H1 (cell line): Measurements from ENCODE around the gene TEKTIP1. TPM values are rescaled to one million over a fixed set of nuclear protein-coding genes. Genes with fewer than 3 reads are reported as not detected.

Experiments used
- CTCF ChIA-PET: fragments of 300-600 bp; sonication (Branson Sonifier 250); formaldehyde crosslinking; loops from one replicate; lab custom pipeline; 2021; ENCODE audit not compliant: partially characterized antibody; lab: Charles Lee
- POLR2A ChIA-PET: fragments of 300-600 bp; sonication (Branson Sonifier 250); formaldehyde crosslinking; loops from one replicate; lab custom pipeline; 2021; ENCODE audit warnings: inconsistent platforms; ENCODE audit not compliant: partially characterized antibody; lab: Charles Lee
- DNase-seq, 2 experiments: peaks; one replicate each; pipeline versions ENCODE4 v3.0.0 to v3.0.0-alpha.2; 2010 to 2022; ENCODE audit warnings: low spot score in 2 of 2, low read depth in 1 of 2, mixed read lengths in 1 of 2
- FAIRE-seq: peaks from 2 replicates; lab custom pipeline; 2011; peaks lifted over from hg19 to GRCh38; lab: Jason Lieb, UNC
- H2AFZ ChIP-seq: 2 replicates; pipeline ENCODE4 v1.8.1; 2012; ENCODE audit warnings: low read length, inconsistent platforms
- H2AK5ac ChIP-seq: 2 replicates; pipeline ENCODE4 v1.6.1; 2013; ENCODE audit warnings: low read depth, low read length
- H2BK120ac ChIP-seq: replicated peaks from 2 replicates; pipeline ENCODE3; 2013; ENCODE audit warnings: low read depth, low read length, inconsistent platforms
- H2BK12ac ChIP-seq: 2 replicates; pipeline ENCODE4 v1.6.1; 2013; ENCODE audit warnings: low read depth, low read length
- H2BK15ac ChIP-seq: 2 replicates; pipeline ENCODE4 v1.6.1; 2013; ENCODE audit warnings: low read length
- H2BK20ac ChIP-seq: 2 replicates; pipeline ENCODE4 v1.6.1; 2013; ENCODE audit warnings: low read length
- H2BK5ac ChIP-seq: 2 replicates; pipeline ENCODE4 v1.6.1; 2013; ENCODE audit warnings: low read depth, low read length
- H3K14ac ChIP-seq: 2 replicates; pipeline ENCODE4 v1.6.1; 2013; ENCODE audit warnings: inconsistent platforms; ENCODE audit not compliant: insufficient read length
- H3K18ac ChIP-seq: 2 replicates; pipeline ENCODE4 v1.6.1; 2013; ENCODE audit warnings: low read length; ENCODE audit errors: extremely low read depth
- H3K23ac ChIP-seq: 2 replicates; pipeline ENCODE4 v1.6.1; 2013; ENCODE audit warnings: inconsistent platforms; ENCODE audit not compliant: insufficient read length
- H3K23me2 ChIP-seq: 2 replicates; pipeline ENCODE4 v1.6.1; 2013; ENCODE audit warnings: low read depth, low read length
- H3K27ac ChIP-seq: 2 replicates; pipeline ENCODE4 v1.6.1; 2011; ENCODE audit warnings: low read depth, low read length, inconsistent platforms
- H3K27me3 ChIP-seq, 4 experiments: replicated peaks in 1 of 4; 1 replicate in 1 of 4; 2 replicates in 3 of 4; pipeline versions ENCODE4 v1.6.1 to v1.8.1; 2011 to 2013; ENCODE audit warnings: low read length in 3 of 4, mild to moderate bottlenecking in 3 of 4, inconsistent platforms in 2 of 4, mixed read lengths in 2 of 4, moderate library complexity in 1 of 4; ENCODE audit not compliant: control insufficient read depth in 3 of 4, insufficient read depth in 3 of 4; ENCODE audit errors: extremely low read depth in 1 of 4
- H3K36me3 ChIP-seq, 4 experiments: 2 replicates each; pipeline versions ENCODE4 v1.6.1 to v1.8.1; 2011 to 2013; ENCODE audit warnings: mild to moderate bottlenecking in 4 of 4, low read length in 3 of 4, moderate library complexity in 2 of 4, control low read depth in 1 of 4, inconsistent platforms in 1 of 4; ENCODE audit not compliant: insufficient read depth in 4 of 4, control insufficient read depth in 2 of 4
- H3K4ac ChIP-seq: replicated peaks from 2 replicates; pipeline ENCODE3; 2013; ENCODE audit warnings: low read length, low read depth, mixed read lengths, inconsistent platforms; ENCODE audit not compliant: insufficient read length
- H3K4me1 ChIP-seq, 4 experiments: replicated peaks in 1 of 4; 1 replicate in 1 of 4; 2 replicates in 3 of 4; pipeline versions ENCODE4 v1.6.1 to v1.8.1; 2011 to 2013; ENCODE audit warnings: low read length in 3 of 4, inconsistent platforms in 2 of 4, mixed read lengths in 1 of 4; ENCODE audit not compliant: insufficient read depth in 4 of 4, control insufficient read depth in 3 of 4
- H3K4me2 ChIP-seq, 2 experiments: 2 replicates each; pipeline versions ENCODE4 v1.6.1 to v1.8.1; 2011 to 2013; ENCODE audit warnings: low read depth in 2 of 2, low read length in 2 of 2, control low read depth in 1 of 2, inconsistent platforms in 1 of 2, mild to moderate bottlenecking in 1 of 2; ENCODE audit not compliant: insufficient read depth in 1 of 2
- H3K4me3 ChIP-seq, 4 experiments: fragments of 200-600, 300-600 bp in 1 of 4; sonication (generic), shearing (Covaris generic), sonication (Bioruptor Twin) in 1 of 4; 2 replicates each; pipeline versions ENCODE4 v1.5.1 to v1.8.1; 2011 to 2016; ENCODE audit warnings: low read length in 4 of 4, low read depth in 3 of 4, control low read depth in 2 of 4, inconsistent platforms in 2 of 4, mild to moderate bottlenecking in 2 of 4, mixed read lengths in 1 of 4, moderate library complexity in 1 of 4; ENCODE audit not compliant: insufficient read depth in 2 of 4; ENCODE audit errors: extremely low read depth in 1 of 4
- H3K56ac ChIP-seq: replicated peaks from 2 replicates; pipeline ENCODE3; 2013; ENCODE audit warnings: low read depth, mild to moderate bottlenecking, mixed read lengths, low read length, inconsistent platforms; ENCODE audit not compliant: insufficient read length
- H3K79me1 ChIP-seq: 2 replicates; pipeline ENCODE4 v1.6.1; 2013; ENCODE audit warnings: low read depth, low read length, control low read depth
- H3K79me2 ChIP-seq, 2 experiments: 2 replicates each; pipeline versions ENCODE4 v1.6.1 to v1.8.1; 2012 to 2013; ENCODE audit warnings: low read length in 2 of 2, mild to moderate bottlenecking in 2 of 2, inconsistent platforms in 1 of 2; ENCODE audit not compliant: insufficient read depth in 2 of 2, control insufficient read depth in 1 of 2
- H3K9ac ChIP-seq, 4 experiments: replicated peaks in 1 of 4; 1 replicate in 1 of 4; 2 replicates in 3 of 4; pipeline versions ENCODE4 v1.6.1 to v1.8.1; 2011 to 2013; ENCODE audit warnings: low read depth in 3 of 4, low read length in 3 of 4, control low read depth in 2 of 4, mild to moderate bottlenecking in 2 of 4, moderate library complexity in 2 of 4, inconsistent platforms in 1 of 4; ENCODE audit errors: extremely low read depth in 1 of 4
- H3K9me3 ChIP-seq, 2 experiments: 2 replicates each; pipeline versions ENCODE4 v1.6.1 to v1.8.1; 2012 to 2013; ENCODE audit warnings: mild to moderate bottlenecking in 2 of 2, moderate library complexity in 2 of 2, control low read depth in 1 of 2, inconsistent platforms in 1 of 2, low read depth in 1 of 2, low read length in 1 of 2, mixed read lengths in 1 of 2; ENCODE audit not compliant: insufficient read depth in 2 of 2
- H4K20me1 ChIP-seq, 2 experiments: replicated peaks in 1 of 2; 2 replicates each; pipeline versions ENCODE3 to v1.8.1; 2011 to 2013; ENCODE audit warnings: inconsistent platforms in 2 of 2, low read length in 2 of 2, mild to moderate bottlenecking in 1 of 2; ENCODE audit not compliant: insufficient read depth in 2 of 2, control insufficient read depth in 1 of 2
- H4K5ac ChIP-seq: 2 replicates; pipeline ENCODE4 v1.6.1; 2013; ENCODE audit warnings: low read length, low read depth, mixed read lengths, inconsistent platforms; ENCODE audit not compliant: insufficient read length
- H4K8ac ChIP-seq: 2 replicates; pipeline ENCODE4 v1.8.0; 2013; ENCODE audit warnings: mild to moderate bottlenecking, moderate library complexity, low read length, inconsistent platforms; ENCODE audit not compliant: insufficient read depth; ENCODE audit errors: extremely low read depth
- H4K91ac ChIP-seq: replicated peaks from 2 replicates; pipeline ENCODE3; 2013; ENCODE audit warnings: low read length, mixed read lengths, inconsistent platforms; ENCODE audit not compliant: insufficient read length
- ATF3 ChIP-seq: IDR thresholded peaks from 2 replicates; pipeline ENCODE4 v1.6.1; 2011; ENCODE audit warnings: low read depth, mild to moderate bottlenecking, low read length; ENCODE audit not compliant: insufficient read depth
- CREB1 ChIP-seq: IDR thresholded peaks from 2 replicates; pipeline ENCODE4 v1.6.1; 2012; ENCODE audit warnings: inconsistent platforms
- KDM1A ChIP-seq: fragments of 200-600, 300-600 bp; sonication (generic); IDR thresholded peaks from 2 replicates; pipeline ENCODE4 v1.7.1; 2016; ENCODE audit warnings: mild to moderate bottlenecking, low read length, borderline replicate concordance
- NANOG ChIP-seq: IDR thresholded peaks from 2 replicates; pipeline ENCODE4 v1.6.1; 2011; ENCODE audit warnings: low read length, low read depth, mild to moderate bottlenecking, inconsistent platforms; ENCODE audit not compliant: insufficient read depth, poor library complexity, severe bottlenecking
- NRF1 ChIP-seq: IDR thresholded peaks from 2 replicates; pipeline ENCODE4 v1.6.1; 2011; ENCODE audit warnings: mild to moderate bottlenecking, low read depth, low read length, improper control_type of control experiment
- POLR2A ChIP-seq, 2 experiments: IDR thresholded peaks; 1 replicate in 1 of 2; 2 replicates in 1 of 2; pipeline ENCODE4 v1.6.1; 2011; ENCODE audit warnings: low read depth in 2 of 2, low read length in 2 of 2, mild to moderate bottlenecking in 2 of 2; ENCODE audit errors: control extremely low read depth in 1 of 2
- SAP30 ChIP-seq: fragments of 300-600 bp; sonication (generic); IDR thresholded peaks from 2 replicates; pipeline ENCODE4 v1.7.1; 2012; ENCODE audit warnings: low read length, moderate library complexity, mild to moderate bottlenecking, inconsistent platforms; ENCODE audit not compliant: insufficient read depth, insufficient replicate concordance
- SP4 ChIP-seq: IDR thresholded peaks from 2 replicates; pipeline ENCODE4 v1.6.1; 2012; ENCODE audit warnings: low read length, inconsistent platforms
- TAF7 ChIP-seq: optimal IDR thresholded peaks from 2 replicates; pipeline ENCODE3; 2011; ENCODE audit warnings: low read depth, mild to moderate bottlenecking, inconsistent platforms, low read length, moderate library complexity, borderline replicate concordance
- TBP ChIP-seq: IDR thresholded peaks from 2 replicates; pipeline ENCODE4 v1.6.1; 2011; ENCODE audit warnings: low read depth, low read length, improper control_type of control experiment
- WGBS, 2 experiments: shearing (Covaris generic) in 1 of 2; methylation state at CpG; one replicate each; pipeline versions ENCODE4 v1.1.6 to v1.1.7; 2013 to 2015; ENCODE audit warnings: low lambda C conversion rate in 2 of 2, mixed read lengths in 2 of 2, inconsistent platforms in 1 of 2, low coverage in 1 of 2, missing lambda C conversion rate in 1 of 2; ENCODE audit not compliant: insufficient replicate concordance in 2 of 2, insufficient coverage in 1 of 2, insufficient read length in 1 of 2; ENCODE audit errors: extremely low coverage in 1 of 2, missing lambda C conversion rate in 1 of 2; 5-methylcytosine and 5-hydroxymethylcytosine counted together
- polyA plus RNA-seq, 7 experiments: library from polyadenylated mRNA; depleted of rRNA in 3 of 7; stranded (reverse) in 5 of 7; unstranded in 2 of 7; fragments of >200 nt in 5 of 7; fragments of 200-250 nt in 2 of 7; gene quantifications; 1 replicate in 5 of 7; 2 replicates in 1 of 7; 4 replicates in 1 of 7; pipeline versions ENCODE4 v1.2.1 to v1.2.3, GENCODE V29; 2011 to 2013; ENCODE audit warnings: missing spikeins in 2 of 7, mixed read lengths in 2 of 7
- total RNA-seq: library from RNA; stranded (reverse); fragmentation: NEBNext Ultra II Directional; extraction: Animal tissue kit (Norgen Biotek cat#: 25700); gene quantifications from 2 replicates; pipeline ENCODE4 v1.2.1, GENCODE V29; 2021

Gene TEKTIP1
- total and polyA plus RNA-seq, 2 of the 8 experiments (the other 6 are each of a cell fraction or from before 2014, with no cell fraction given) = 1.1 TPM; not detected in 1

DNA sequence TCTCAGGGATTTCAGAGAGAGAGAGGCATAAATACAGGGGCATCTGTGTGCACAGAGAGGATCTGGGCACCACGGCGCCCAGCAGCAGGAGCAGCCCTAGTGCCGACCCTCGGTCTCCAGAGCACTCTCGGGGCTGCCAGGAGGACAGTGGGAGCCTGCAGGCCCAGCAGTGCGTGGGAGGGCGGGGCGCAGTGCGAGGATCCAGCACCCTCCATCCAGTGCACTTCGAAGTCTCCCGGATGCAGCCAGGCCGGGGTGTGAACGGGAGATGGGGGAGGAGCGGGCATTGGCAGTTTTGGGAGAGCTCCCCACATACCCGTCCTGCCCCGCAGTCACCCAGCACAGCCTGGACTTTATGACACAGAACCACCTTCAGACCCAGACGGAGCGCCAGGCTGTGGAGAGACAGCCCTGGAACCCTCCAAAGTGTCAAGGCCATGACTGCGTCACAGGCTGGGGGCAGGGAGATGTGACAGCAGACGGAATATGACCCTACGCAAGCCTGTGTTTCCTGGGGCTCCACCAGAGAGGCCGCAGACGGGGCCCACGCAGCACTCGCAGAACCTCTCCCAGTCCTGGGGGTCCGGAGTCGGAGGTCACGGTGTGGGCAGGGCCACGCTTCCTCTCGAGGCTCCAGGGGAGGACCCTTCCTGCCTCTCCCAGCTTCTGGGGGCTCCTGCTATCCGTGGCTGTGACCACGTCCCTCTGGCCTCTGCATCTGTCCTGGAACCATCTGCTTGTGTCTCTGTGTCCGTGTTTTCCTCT lies 14.7 kb upstream of the TEKTIP1 start:
- Histone ChIP-seq H3K9me3 (no peaks in the 10 kb centered on the region), H4K8ac (no peak overlapping the region), H2BK120ac (no peak overlapping the region), H2AK5ac (no peak overlapping the region), H4K20me1 (peaks cover 0 to 16% of the 10 kb centered on the region in 2 experiments), H3K4me2 (no peak overlapping the region), H3K79me1 (no peaks in the 10 kb centered on the region; the same call in 1 of the 2 replicates), H2AFZ (no peak overlapping the region), H3K4me1 (peaks cover 0 to 17% (median 7%) of the 10 kb centered on the region in 4 experiments; a peak in 6 of 7 replicates), H3K4me3 (no peak overlapping the region), H2BK12ac (no peak overlapping the region), H3K27ac (no peak overlapping the region), H3K4ac (no peak overlapping the region), H3K79me2 (peaks cover 0 to 21% of the 10 kb centered on the region in 2 experiments; a peak in 3 of 4 replicates), H3K9ac (no peak overlapping the region), H4K91ac (no peak overlapping the region), H3K14ac (no peak overlapping the region), H2BK20ac (no peak overlapping the region), H3K23ac (no peak overlapping the region), H3K18ac (no peak overlapping the region), H3K36me3 (peaks cover 0 to 11% (median 3%) of the 10 kb centered on the region in 4 experiments; a peak in 4 of 8 replicates), H3K56ac (no peak overlapping the region), H4K5ac (no peak overlapping the region), H2BK15ac (no peak overlapping the region), H3K27me3 (no peaks in the 10 kb centered on the region), H3K23me2 (peaks cover 6% of the 10 kb centered on the region; the same call in 1 of the 2 replicates), H2BK5ac (no peak overlapping the region)
- POLR2A ChIA-PET = interaction anchor here (0.9 to 4.3 kb wide), 2 partner anchors 13 to 15 kb away, joined by 4 to 30 read pairs; partner anchors contain the start of gene TEKTIP1
- DNase-seq (no peak), FAIRE-seq (no peak)
- CTCF ChIA-PET = interaction anchor here (0.5 to 1.6 kb wide), 4 partner anchors 9 to 49 kb away, joined by 3 to 5 read pairs (median 3); no protein-coding TSS in a partner anchor
- WGBS, 2 experiments = 92% methylated on average over 30 of the region's 33 CpGs; no CpG with 5 or more reads in 1 of the 2 experiments
- TF ChIP-seq SP4 (no peak), NRF1 (no peak), TAF7 (no peak), TBP (no peak), ATF3 (no peak), CREB1 (no peak), SAP30 (no peak), POLR2A (IDR thresholded peaks at IDR 0.05; ENCODE audit: control extremely low read depth in 1 of 2, low read depth in 2 of 2, low read length in 2 of 2) (no peak), KDM1A (no peak), NANOG (no peak)
